ENCODE results near the gene PAPPA.
A peak's percentile ranks its signal among the peaks of the same experiment; 100 is the strongest.

PAPPA gene

GRCh38 chr9:116260531-116260930, 106.9 kb downstream of the PAPPA start:
- H3K4me3 ChIP-seq (ENCODE audit: control insufficient read depth, low read depth, low read length): no peak overlapping the region
- no peak for TF ChIP-seq CTCF (conservative IDR thresholded peaks at IDR 0.05; ENCODE audit: control insufficient read depth, insufficient read depth, low read depth, low read length)
- DNase-seq (ENCODE audit: low read depth): no peak

GRCh38 chr9:116262448-116262847, 108.9 kb downstream of the PAPPA start:
- DNase-seq (ENCODE audit: low read depth): peak; percentile 31
- no peak for TF ChIP-seq CTCF (conservative IDR thresholded peaks at IDR 0.05; ENCODE audit: control insufficient read depth, insufficient read depth, low read depth, low read length)
- no peak overlapping the region for H3K4me3 ChIP-seq (ENCODE audit: control insufficient read depth, low read depth, low read length)

GRCh38 chr9:116264361-116264760, 110.8 kb downstream of the PAPPA start:
- H3K4me3 ChIP-seq (ENCODE audit: control insufficient read depth, low read depth, low read length): no peak overlapping the region
- DNase-seq (ENCODE audit: low read depth): no peak
- TF ChIP-seq CTCF (conservative IDR thresholded peaks at IDR 0.05; ENCODE audit: control insufficient read depth, insufficient read depth, low read depth, low read length): no peak

GRCh38 chr9:116267021-116267420, 113.4 kb downstream of the PAPPA start:
- DNase-seq (ENCODE audit: low read depth): peak; percentile 63
- no peak for TF ChIP-seq CTCF (conservative IDR thresholded peaks at IDR 0.05; ENCODE audit: control insufficient read depth, insufficient read depth, low read depth, low read length)
- H3K4me3 ChIP-seq (ENCODE audit: control insufficient read depth, low read depth, low read length): no peak overlapping the region

- TF ChIP-seq CTCF (conservative IDR thresholded peaks at IDR 0.05; ENCODE audit: control insufficient read depth, insufficient read depth, low read depth, low read length): no peak
- DNase-seq (ENCODE audit: low read depth): no peak
- no peak overlapping the region for H3K4me3 ChIP-seq (ENCODE audit: control insufficient read depth, low read depth, low read length)
These were observed 115.7 kb downstream of the PAPPA start for GRCh38 chr9:116269250-116269649.

- TF ChIP-seq CTCF (conservative IDR thresholded peaks at IDR 0.05; ENCODE audit: control insufficient read depth, insufficient read depth, low read depth, low read length): no peak
- H3K4me3 ChIP-seq (ENCODE audit: control insufficient read depth, low read depth, low read length): no peak overlapping the region
- DNase-seq (ENCODE audit: low read depth): peak; percentile 32
These were observed 117.0 kb downstream of the PAPPA start for GRCh38 chr9:116270546-116270945.

GRCh38 chr9:116271340-116271739, 117.7 kb downstream of the PAPPA start:
- no peak for DNase-seq (ENCODE audit: low read depth)
- no peak for TF ChIP-seq CTCF (conservative IDR thresholded peaks at IDR 0.05; ENCODE audit: control insufficient read depth, insufficient read depth, low read depth, low read length)
- no peak overlapping the region for H3K4me3 ChIP-seq (ENCODE audit: control insufficient read depth, low read depth, low read length)

Measured in fibroblast of mammary gland (primary cell).